Astrocyte (in vitro differentiated cells and primary cell): Measurements from ENCODE around the gene TENM4. TPM values are rescaled to one million over a fixed set of nuclear protein-coding genes. Genes with fewer than 3 reads are reported as not detected.

Experiments
- DNase-seq: peaks from one replicate; pipeline ENCODE4 v3.0.0-alpha.2; 2010; ENCODE audit warnings: low read depth
- FAIRE-seq: peaks from 2 replicates; lab custom pipeline; 2011; peaks lifted over from hg19 to GRCh38; lab: Jason Lieb, UNC
- H2AFZ ChIP-seq: 2 replicates; pipeline ENCODE4 v1.6.0; 2012; ENCODE audit warnings: low read depth, low read length, inconsistent platforms
- H3K27ac ChIP-seq: 2 replicates; pipeline ENCODE4 v1.5.1; 2011; ENCODE audit warnings: low read depth, low read length, inconsistent platforms
- H3K27me3 ChIP-seq: 2 replicates; pipeline ENCODE4 v1.6.0; 2011; ENCODE audit warnings: low read length, inconsistent platforms; ENCODE audit not compliant: insufficient read depth
- H3K36me3 ChIP-seq: 2 replicates; pipeline ENCODE4 v1.5.1; 2011; ENCODE audit warnings: low read length, inconsistent platforms; ENCODE audit not compliant: insufficient read depth
- H3K4me1 ChIP-seq: 2 replicates; pipeline ENCODE4 v1.5.1; 2011; ENCODE audit warnings: low read length, inconsistent platforms; ENCODE audit not compliant: insufficient read depth
- H3K4me2 ChIP-seq: 2 replicates; pipeline ENCODE4 v1.6.0; 2012; ENCODE audit warnings: low read length, inconsistent platforms
- H3K4me3 ChIP-seq: 2 replicates; pipeline ENCODE4 v1.5.1; 2011; ENCODE audit warnings: low read depth, mild to moderate bottlenecking, low read length, inconsistent platforms; ENCODE audit not compliant: insufficient read depth
- H3K79me2 ChIP-seq: 2 replicates; pipeline ENCODE4 v1.6.0; 2012; ENCODE audit warnings: mild to moderate bottlenecking, low read length, inconsistent platforms; ENCODE audit not compliant: insufficient read depth
- H3K9ac ChIP-seq: 2 replicates; pipeline ENCODE4 v1.6.0; 2012; ENCODE audit warnings: mild to moderate bottlenecking, low read length, inconsistent platforms
- H3K9me3 ChIP-seq: 2 replicates; pipeline ENCODE4 v1.5.1; 2012; ENCODE audit warnings: low read depth, mild to moderate bottlenecking, low read length, inconsistent platforms; ENCODE audit not compliant: insufficient read depth
- H4K20me1 ChIP-seq: 2 replicates; pipeline ENCODE4 v1.6.0; 2012; ENCODE audit warnings: low read length, inconsistent platforms; ENCODE audit not compliant: insufficient read depth
- H3K27ac Mint-ChIP-seq: one replicate; pipeline ENCODE4 v1.8.0; 2021; ENCODE audit warnings: mild to moderate bottlenecking, mixed read lengths; ENCODE audit not compliant: unreplicated experiment
- H3K27me3 Mint-ChIP-seq: one replicate; pipeline ENCODE4 v1.8.0; 2021; ENCODE audit warnings: low read depth, mixed read lengths; ENCODE audit not compliant: unreplicated experiment
- H3K36me3 Mint-ChIP-seq: one replicate; pipeline ENCODE4 v1.8.0; 2021; ENCODE audit warnings: low read depth, mixed read lengths; ENCODE audit not compliant: unreplicated experiment
- H3K4me1 Mint-ChIP-seq: one replicate; pipeline ENCODE4 v1.8.0; 2021; ENCODE audit warnings: low read depth, mixed read lengths; ENCODE audit not compliant: unreplicated experiment
- H3K4me3 Mint-ChIP-seq: one replicate; pipeline ENCODE4 v1.8.0; 2021; ENCODE audit warnings: mild to moderate bottlenecking, moderate library complexity, mixed read lengths; ENCODE audit not compliant: unreplicated experiment
- H3K9me3 Mint-ChIP-seq: one replicate; pipeline ENCODE4 v1.8.0; 2021; ENCODE audit warnings: mild to moderate bottlenecking, mixed read lengths; ENCODE audit not compliant: unreplicated experiment
- CTCF ChIP-seq: IDR thresholded peaks from 2 replicates; pipeline ENCODE4 v1.5.1; 2011; ENCODE audit warnings: low read depth, mild to moderate bottlenecking, inconsistent platforms, low read length, moderate library complexity; ENCODE audit not compliant: insufficient read depth
- EZH2 ChIP-seq: IDR thresholded peaks from 2 replicates; pipeline ENCODE4 v1.6.1; 2012; ENCODE audit warnings: mild to moderate bottlenecking, low read length, inconsistent platforms; ENCODE audit not compliant: insufficient read depth
- total RNA-seq: library from RNA; stranded (reverse); gene quantifications from 2 replicates; pipeline ENCODE4 v1.2.1, GENCODE V29; 2021

TENM4 gene
- total RNA-seq, 1 donor from 2014 or later = 7.5 TPM

- FAIRE-seq = no peak
- Histone ChIP-seq H3K4me1 (no peaks in the 10 kb centered on the region), H3K4me2 (no peak overlapping the region), H3K36me3 (no peaks in the 10 kb centered on the region), H3K9me3 (peaks cover 2% of the 10 kb centered on the region), H3K27ac (no peak overlapping the region), H3K79me2 (no peaks in the 10 kb centered on the region), H3K9ac (no peak overlapping the region), H2AFZ (no peak overlapping the region), H4K20me1 (no peaks in the 10 kb centered on the region), H3K4me3 (no peak overlapping the region), H3K27me3 (no peaks in the 10 kb centered on the region)
- Mint-ChIP-seq H3K4me3 (no peak overlapping the region), H3K36me3 (peaks cover 7% of the 10 kb centered on the region), H3K27me3 (peaks cover 2% of the 10 kb centered on the region), H3K9me3 (peaks cover 17% of the 10 kb centered on the region), H3K27ac (no peak overlapping the region), H3K4me1 (no peaks in the 10 kb centered on the region)
- DNase-seq = no peak
- no peak for TF ChIP-seq EZH2
- no peak for TF ChIP-seq CTCF
Observed at GRCh38 chr11:78620159-78620558, 820.7 kb downstream of the TENM4 start.

GRCh38 chr11:78615724-78616123 lies 825.1 kb downstream of the TENM4 start:
- no peak overlapping the region for H3K9ac ChIP-seq
- peaks cover 7% of the 10 kb centered on the region for H3K36me3 Mint-ChIP-seq

More at GRCh38 chr11:78615724-78616123, 825.1 kb downstream of the TENM4 start:
- Mint-ChIP-seq H3K9me3 (peaks cover 16% of the 10 kb centered on the region), H3K4me1 (no peaks in the 10 kb centered on the region), H3K27me3 (no peaks in the 10 kb centered on the region), H3K27ac (no peak overlapping the region), H3K4me3 (no peak overlapping the region)
- Histone ChIP-seq H2AFZ (no peak overlapping the region), H3K4me1 (no peaks in the 10 kb centered on the region), H3K36me3 (no peaks in the 10 kb centered on the region), H3K4me2 (no peak overlapping the region), H4K20me1 (no peaks in the 10 kb centered on the region), H3K27me3 (no peaks in the 10 kb centered on the region), H3K79me2 (no peaks in the 10 kb centered on the region), H3K9me3 (peaks cover 2% of the 10 kb centered on the region), H3K4me3 (no peak overlapping the region), H3K27ac (no peak overlapping the region)
- FAIRE-seq = no peak
- TF ChIP-seq EZH2 = no peak
- TF ChIP-seq CTCF = no peak
- no peak for DNase-seq
